HG03520 (cell line): Measurements from ENCODE around the gene TMEM139.
A peak's percentile ranks its signal among the peaks of the same experiment; 100 is the strongest.

Experiments
- ATAC-seq: cut with Tn5 transposase; IDR thresholded peaks from one replicate; pipeline ENCODE4 v1.9.1; 2021; ENCODE audit warnings: mild to moderate bottlenecking, moderate library complexity; ENCODE audit not compliant: unreplicated experiment

TMEM139 gene

DNA sequence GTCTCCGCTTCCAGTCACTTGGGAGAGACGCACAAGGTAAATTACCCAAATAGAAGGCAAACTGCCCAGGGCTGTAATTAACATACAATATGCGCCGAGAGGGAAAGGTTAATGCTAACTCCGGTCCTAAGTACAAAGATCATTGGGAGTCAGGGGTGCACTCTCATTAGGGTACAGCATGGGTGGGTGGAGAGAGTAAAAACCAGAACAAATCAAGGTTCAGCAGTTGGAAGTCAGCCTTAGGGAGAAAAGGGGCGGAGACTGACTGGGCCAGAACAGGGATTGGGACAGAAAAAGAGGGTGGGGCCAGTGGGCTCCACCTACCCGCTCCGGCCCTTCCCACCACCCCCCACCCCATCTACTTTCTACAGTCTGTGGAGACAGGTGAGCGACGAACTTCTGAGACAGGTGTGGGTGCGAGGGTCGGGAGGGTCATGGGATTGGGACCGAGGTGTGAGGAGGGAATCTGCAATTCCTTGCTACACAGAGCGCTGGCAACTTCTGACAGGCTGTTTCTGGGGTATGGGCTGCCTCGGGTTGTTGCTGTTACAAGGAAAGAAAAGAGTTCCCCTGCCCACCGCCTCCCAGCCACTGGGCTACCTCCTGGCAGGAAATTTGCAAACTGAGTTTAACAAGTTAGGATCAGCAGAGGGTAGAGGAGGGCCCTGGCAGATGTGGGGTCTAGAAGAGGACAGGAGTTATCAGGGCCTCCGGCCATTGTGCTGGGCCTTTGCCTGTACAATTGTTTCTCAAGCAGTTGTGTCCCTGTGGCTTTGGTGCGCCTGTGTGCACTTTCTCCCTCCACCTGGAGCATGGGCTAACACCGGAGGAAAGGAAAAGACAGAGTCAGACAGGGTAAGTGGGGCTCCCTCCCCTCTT is at the start of gene TMEM139:
TMEM139 (plus strand) TSS at position 368 of the 879 bp plus-strand sequence. CDS start 1,000 bp downstream, outside the sequence.
- no peak for ATAC-seq

DNA sequence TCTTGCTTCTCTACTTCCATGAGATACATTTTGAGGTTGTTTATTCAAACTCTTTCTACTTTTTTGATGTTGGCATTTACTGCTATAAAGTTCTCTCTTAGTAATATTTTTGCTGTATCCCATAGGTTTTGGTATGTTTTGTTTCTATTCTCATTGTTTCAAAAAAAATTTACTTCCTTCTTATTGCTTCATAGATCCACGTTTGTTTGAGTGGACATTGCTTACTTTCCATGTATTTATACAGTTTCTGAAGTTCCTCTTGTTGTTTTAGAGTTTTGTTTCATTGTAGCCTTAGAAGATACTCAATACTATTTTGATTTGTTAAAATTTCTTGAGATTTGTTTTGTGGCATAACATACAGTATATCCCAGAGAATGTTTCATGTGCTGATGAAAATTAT is 49.2 kb upstream of the TMEM139 start:
- no peak for ATAC-seq

- ATAC-seq = no peak
Observed at GRCh38 chr7:143236408-143236990, 48.3 kb upstream of the TMEM139 start.

- ATAC-seq = no peak
Observed at GRCh38 chr7:143237366-143237765, 47.4 kb upstream of the TMEM139 start.

- no peak for ATAC-seq
Observed at GRCh38 chr7:143238289-143238980, 46.3 kb upstream of the TMEM139 start.

DNA sequence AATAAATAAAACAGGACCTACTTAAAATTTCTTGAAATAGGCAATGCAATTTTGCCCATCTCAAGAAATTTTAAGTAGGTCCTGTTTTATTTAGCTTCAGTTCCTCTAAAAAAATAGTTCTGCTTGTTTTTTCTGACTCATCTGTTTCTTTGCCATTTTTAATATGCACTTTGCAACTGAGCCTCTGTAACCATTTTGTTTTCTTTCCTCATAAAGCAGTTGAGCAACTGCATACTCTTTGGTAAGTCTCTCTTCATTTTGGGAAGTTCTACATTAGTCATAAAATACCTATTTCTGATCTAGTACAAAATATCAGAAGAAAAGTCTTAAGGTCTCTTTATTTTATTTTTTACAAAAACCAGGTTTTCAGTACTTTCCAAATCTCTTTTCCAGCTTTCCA is 44.9 kb upstream of the TMEM139 start:
- ATAC-seq = no peak

- peak; percentile 94 for ATAC-seq
Observed at GRCh38 chr7:143240291-143241168, 44.2 kb upstream of the TMEM139 start.

- ATAC-seq = no peak
Observed at GRCh38 chr7:143242306-143242705, 42.5 kb upstream of the TMEM139 start.

- ATAC-seq = no peak
Observed at GRCh38 chr7:143243111-143243510, 41.6 kb upstream of the TMEM139 start.

DNA sequence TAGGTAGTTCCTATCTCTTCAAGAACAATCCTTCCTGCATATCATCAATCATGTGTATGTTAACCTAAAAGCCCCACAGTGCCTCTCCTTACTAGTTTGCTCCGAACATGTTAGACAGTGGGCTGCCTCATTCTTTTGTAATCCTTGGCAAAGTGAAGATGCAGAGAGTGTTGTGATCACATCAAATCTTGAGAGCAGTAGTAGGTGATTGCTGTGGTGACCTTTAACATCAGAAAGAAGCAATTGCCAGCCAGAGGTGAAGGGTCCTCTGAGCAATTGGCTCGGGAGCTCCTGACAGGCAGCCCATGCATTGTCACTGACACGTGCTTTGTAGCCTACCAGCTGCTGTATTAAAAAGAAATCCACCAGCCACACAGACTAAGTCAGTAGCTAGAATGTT is 41.1 kb upstream of the TMEM139 start:
- no peak for ATAC-seq

DNA sequence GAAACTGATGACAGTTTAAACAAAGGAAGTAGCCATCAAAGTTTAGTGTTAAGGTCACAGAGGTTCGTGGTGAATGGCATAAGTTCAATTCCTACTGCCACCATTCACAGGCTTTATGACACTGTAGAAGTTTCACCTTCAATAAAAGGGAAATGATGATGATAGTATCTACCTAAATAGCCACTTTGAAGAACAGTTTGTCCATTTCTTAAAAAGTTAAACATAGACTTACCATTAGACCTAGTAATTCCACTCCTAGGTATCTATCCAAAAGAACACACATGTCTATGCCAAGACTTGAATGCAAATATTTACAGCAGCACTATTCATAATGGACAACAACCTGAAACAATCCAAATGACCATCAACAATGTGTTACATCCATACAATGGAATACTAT is 40.4 kb upstream of the TMEM139 start:
- ATAC-seq = no peak

GRCh38 chr7:143245123-143245522 is 39.6 kb upstream of the TMEM139 start:
- ATAC-seq = no peak

DNA sequence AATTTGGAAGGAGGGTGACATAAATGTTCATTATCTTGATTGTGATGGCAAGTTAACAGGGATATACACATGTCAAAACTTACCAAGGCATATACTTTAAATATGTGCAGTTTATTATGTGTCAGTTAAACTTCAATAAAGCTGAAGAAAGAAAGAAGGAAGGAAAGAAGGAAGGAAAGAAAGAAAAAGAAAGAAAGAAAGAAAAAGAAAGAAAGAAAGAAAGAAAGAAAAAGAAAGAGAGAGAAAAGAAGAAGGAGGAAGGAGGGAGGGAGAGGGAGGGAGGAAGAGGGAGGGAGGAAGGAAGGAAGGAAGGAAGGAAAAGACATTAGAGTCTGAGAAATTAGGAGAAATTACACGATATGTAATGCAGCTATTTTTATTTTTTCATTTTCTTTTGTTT is 37.4 kb upstream of the TMEM139 start:
- no peak for ATAC-seq

DNA sequence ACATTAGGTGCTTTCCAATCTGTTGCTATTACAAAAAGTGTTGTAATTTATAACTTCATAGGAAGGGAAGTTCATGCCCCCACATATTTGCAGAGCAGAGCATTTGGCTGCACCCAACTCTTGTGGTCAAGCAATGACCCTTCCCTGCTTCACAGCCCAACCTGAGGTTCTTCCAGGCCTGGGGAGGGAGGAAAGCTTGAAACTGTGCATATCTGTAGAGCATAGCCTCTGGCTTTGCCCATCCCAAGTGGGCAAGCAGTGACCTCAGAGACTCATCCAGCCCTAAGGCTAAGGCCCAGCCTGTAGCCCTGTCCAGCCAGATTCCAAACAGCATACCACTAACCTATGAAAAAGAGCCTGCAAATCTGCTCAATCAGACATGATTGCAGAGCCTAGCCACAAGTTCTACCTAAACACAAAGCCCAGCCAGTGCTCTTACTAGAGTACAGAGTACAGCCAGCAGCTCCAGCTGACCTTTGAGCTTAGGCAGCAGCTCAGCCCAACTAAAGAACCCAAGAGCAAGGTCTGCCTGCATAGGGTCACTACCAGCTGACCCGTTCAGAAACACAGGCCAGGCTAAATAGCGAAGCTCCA is 35.9 kb upstream of the TMEM139 start:
- ATAC-seq = no peak

DNA sequence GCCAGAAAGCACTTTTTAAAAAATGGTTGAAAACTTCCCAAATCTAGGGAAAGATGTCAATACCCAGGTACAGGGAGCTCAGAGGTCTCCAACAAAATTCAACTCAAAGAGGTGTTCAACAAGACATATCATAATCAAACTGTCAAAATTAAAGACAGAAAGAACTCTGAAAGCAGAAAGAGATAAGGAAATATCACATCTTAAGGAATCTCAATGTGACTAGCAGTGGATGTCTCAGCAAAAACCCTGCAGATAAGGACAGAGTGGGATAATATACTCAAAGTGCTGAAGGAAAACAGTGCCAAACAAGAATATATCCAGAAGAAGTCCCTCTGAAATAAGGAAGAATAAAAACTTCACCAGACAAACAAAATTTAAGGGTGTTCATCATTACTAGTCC is 34.6 kb upstream of the TMEM139 start:
- ATAC-seq = no peak

DNA sequence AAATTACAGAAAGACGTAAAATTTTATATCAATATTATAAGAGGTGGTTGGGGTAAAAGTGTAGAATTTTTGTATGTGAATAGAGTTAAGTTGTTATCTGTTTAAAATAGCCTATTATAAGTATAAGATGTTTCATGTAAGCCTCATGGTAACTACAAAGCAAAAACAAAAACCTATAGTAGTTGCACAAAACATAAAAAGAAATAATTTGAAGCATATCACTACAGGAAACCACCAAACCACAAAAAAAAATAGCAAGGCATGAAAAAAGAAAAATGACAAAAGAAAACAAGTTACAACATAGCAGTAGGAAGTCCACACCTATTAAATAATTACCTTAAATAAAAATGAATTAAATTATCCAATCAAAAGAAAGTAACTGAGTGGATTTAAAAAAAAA is 33.9 kb upstream of the TMEM139 start:
- no peak for ATAC-seq

DNA sequence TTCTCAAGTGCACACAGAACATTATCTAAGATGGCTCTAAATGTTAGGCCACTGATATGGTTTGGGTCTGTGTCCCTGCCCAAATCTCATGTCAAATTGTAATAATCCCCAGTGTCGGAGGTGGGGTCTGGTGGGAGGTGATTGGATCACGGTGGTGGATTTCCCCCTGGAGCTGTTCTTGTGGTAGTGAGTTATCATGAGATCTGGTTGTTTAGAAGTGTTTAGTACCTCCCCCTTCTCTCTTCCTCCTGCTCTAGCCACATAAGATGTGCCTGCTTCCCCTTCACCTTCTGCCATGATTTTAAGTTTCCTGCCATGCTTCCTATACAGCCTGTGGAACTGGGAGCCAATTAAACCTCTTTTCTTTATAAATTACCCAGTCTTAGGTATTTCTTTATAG is 32.8 kb upstream of the TMEM139 start:
- no peak for ATAC-seq

DNA sequence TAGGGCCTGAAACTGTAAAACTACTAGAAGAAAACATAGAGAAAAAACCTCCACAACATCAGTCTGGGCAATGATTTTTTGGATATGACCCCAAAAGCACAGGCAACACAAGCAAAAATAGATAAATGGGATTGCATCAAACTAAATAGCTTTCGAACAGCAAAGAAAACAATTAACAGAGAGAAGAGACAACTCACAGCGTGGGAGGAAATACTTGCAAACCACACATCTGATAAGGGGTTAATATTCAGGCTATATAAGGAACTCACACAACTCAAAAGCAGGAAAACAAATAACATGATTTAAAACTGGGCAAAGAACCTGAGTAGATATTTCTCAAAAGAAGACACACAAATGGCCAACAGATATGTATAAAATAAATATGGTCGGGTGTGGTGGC is 29.2 kb upstream of the TMEM139 start:
- no peak for ATAC-seq

GRCh38 chr7:143256325-143256724 is 28.4 kb upstream of the TMEM139 start:
- ATAC-seq = peak; percentile 16

GRCh38 chr7:143256932-143257331 is 27.8 kb upstream of the TMEM139 start:
- ATAC-seq = peak; percentile 67
